ACC112 (cell line): ENCODE measurements around the gene DKK3.

ENCODE experiments used
- H2AFZ ChIP-seq: fragments of 200-600 bp; sonication (generic); one replicate; pipeline ENCODE4 v1.6.0; 2017; ENCODE audit warnings: antibody characterized with exemption, low read length; ENCODE audit not compliant: unreplicated experiment
- H3K27ac ChIP-seq: fragments of 200-600 bp; sonication (generic); 2 replicates; pipeline ENCODE4 v1.5.1; 2014; ENCODE audit warnings: low read depth, mild to moderate bottlenecking, antibody characterized with exemption, low read length, moderate library complexity
- H3K27me3 ChIP-seq: fragments of 200-600 bp; sonication (generic); 2 replicates; pipeline ENCODE4 v1.6.1; 2014; ENCODE audit warnings: mild to moderate bottlenecking, antibody characterized with exemption, low read length, moderate library complexity, mixed read lengths; ENCODE audit not compliant: insufficient read depth
- H3K36me3 ChIP-seq: fragments of 200-600 bp; sonication (generic); 2 replicates; pipeline ENCODE4 v1.6.1; 2016; ENCODE audit warnings: mild to moderate bottlenecking, antibody characterized with exemption, low read length, moderate library complexity, mixed read lengths; ENCODE audit not compliant: insufficient read depth
- H3K4me1 ChIP-seq: fragments of 200-600 bp; sonication (generic); one replicate; pipeline ENCODE4 v1.6.1; 2016; ENCODE audit warnings: low read length, mixed read lengths; ENCODE audit not compliant: insufficient read depth, unreplicated experiment, control insufficient read depth
- H3K4me3 ChIP-seq: fragments of 200-600 bp; sonication (generic); 2 replicates; pipeline ENCODE4 v1.5.1; 2014; ENCODE audit warnings: mild to moderate bottlenecking, low read depth, low read length
- H3K79me2 ChIP-seq: fragments of 200-600 bp; sonication (generic); one replicate; pipeline ENCODE4 v1.6.0; 2016; ENCODE audit warnings: low read length; ENCODE audit not compliant: control insufficient read depth, unreplicated experiment, insufficient read depth

The DKK3 gene

GRCh38 chr11:12029119-12029518, 20.7 kb upstream of the DKK3 start:
- Histone ChIP-seq H2AFZ (no peak overlapping the region), H3K79me2 (no peaks in the 10 kb centered on the region), H3K4me3 (no peak overlapping the region), H3K27ac (no peak overlapping the region), H3K27me3 (no peaks in the 10 kb centered on the region), H3K36me3 (no peaks in the 10 kb centered on the region), H3K4me1 (peaks cover 16% of the 10 kb centered on the region)

GRCh38 chr11:12028303-12028702, 19.9 kb upstream of the DKK3 start:
- Histone ChIP-seq H3K79me2 (no peaks in the 10 kb centered on the region), H3K27me3 (no peaks in the 10 kb centered on the region), H3K27ac (no peak overlapping the region), H3K4me3 (no peak overlapping the region), H2AFZ (peak overlapping the region; percentile 17), H3K4me1 (peaks cover 16% of the 10 kb centered on the region), H3K36me3 (no peaks in the 10 kb centered on the region)

GRCh38 chr11:12026331-12027211, 18.1 kb upstream of the DKK3 start:
- Histone ChIP-seq H3K4me1 (peaks cover 16% of the 10 kb centered on the region), H2AFZ (no peak overlapping the region), H3K27ac (no peak overlapping the region), H3K4me3 (no peak overlapping the region), H3K27me3 (no peaks in the 10 kb centered on the region), H3K79me2 (no peaks in the 10 kb centered on the region), H3K36me3 (no peaks in the 10 kb centered on the region)

- no peak overlapping the region for H3K4me3 ChIP-seq
- no peaks in the 10 kb centered on the region for H3K27me3 ChIP-seq
- H3K27ac ChIP-seq, result no peak overlapping the region
- no peaks in the 10 kb centered on the region for H3K36me3 ChIP-seq
- peaks cover 1% of the 10 kb centered on the region for H3K4me1 ChIP-seq
- no peak overlapping the region for H2AFZ ChIP-seq
- no peaks in the 10 kb centered on the region for H3K79me2 ChIP-seq
These were observed 16.0 kb upstream of the DKK3 start for GRCh38 chr11:12024254-12024926.

- Histone ChIP-seq H2AFZ (no peak overlapping the region), H3K79me2 (no peaks in the 10 kb centered on the region), H3K36me3 (no peaks in the 10 kb centered on the region), H3K4me1 (peaks cover 3% of the 10 kb centered on the region), H3K27ac (no peak overlapping the region), H3K4me3 (no peak overlapping the region), H3K27me3 (no peaks in the 10 kb centered on the region)
These were observed 14.6 kb upstream of the DKK3 start for GRCh38 chr11:12023015-12023414.

GRCh38 chr11:12020546-12020945, 12.1 kb upstream of the DKK3 start:
- Histone ChIP-seq H3K4me1 (peaks cover 18% of the 10 kb centered on the region), H2AFZ (no peak overlapping the region), H3K27ac (no peak overlapping the region), H3K36me3 (no peaks in the 10 kb centered on the region), H3K27me3 (no peaks in the 10 kb centered on the region), H3K79me2 (no peaks in the 10 kb centered on the region), H3K4me3 (no peak overlapping the region)

GRCh38 chr11:12019866-12020416, 11.5 kb upstream of the DKK3 start:
- Histone ChIP-seq H3K27ac (no peak overlapping the region), H3K4me3 (no peak overlapping the region), H2AFZ (no peak overlapping the region)

GRCh38 chr11:12019337-12019736, 10.9 kb upstream of the DKK3 start:
- no peaks in the 10 kb centered on the region for H3K36me3 ChIP-seq
- H3K27ac ChIP-seq, result no peak overlapping the region
- no peak overlapping the region for H3K4me3 ChIP-seq
- H3K79me2 ChIP-seq, result no peaks in the 10 kb centered on the region
- H3K4me1 ChIP-seq, result peaks cover 18% of the 10 kb centered on the region
- H2AFZ ChIP-seq, result no peak overlapping the region
- H3K27me3 ChIP-seq, result no peaks in the 10 kb centered on the region

More at GRCh38 chr11:12019866-12020416, 11.5 kb upstream of the DKK3 start:
- H3K27me3 ChIP-seq, result no peaks in the 10 kb centered on the region
- H3K36me3 ChIP-seq, result no peaks in the 10 kb centered on the region
- no peaks in the 10 kb centered on the region for H3K79me2 ChIP-seq
- H3K4me1 ChIP-seq, result peaks cover 18% of the 10 kb centered on the region

- Histone ChIP-seq H3K4me3 (peak overlapping the region; percentile 9; the same call in 1 of the 2 replicates), H3K4me1 (peaks cover 18% of the 10 kb centered on the region), H3K27me3 (no peaks in the 10 kb centered on the region), H2AFZ (no peak overlapping the region), H3K79me2 (no peaks in the 10 kb centered on the region), H3K27ac (peak overlapping the region; percentile 66), H3K36me3 (no peaks in the 10 kb centered on the region)
These were observed 9.5 kb upstream of the DKK3 start for GRCh38 chr11:12017865-12018453.

GRCh38 chr11:12017243-12017678, 8.8 kb upstream of the DKK3 start:
- no peaks in the 10 kb centered on the region for H3K27me3 ChIP-seq

More at GRCh38 chr11:12017243-12017678, 8.8 kb upstream of the DKK3 start:
- Histone ChIP-seq H3K79me2 (no peaks in the 10 kb centered on the region), H2AFZ (peak overlapping the region; percentile 11), H3K4me1 (peaks cover 18% of the 10 kb centered on the region), H3K4me3 (peak overlapping the region; percentile 9; the same call in 1 of the 2 replicates), H3K27ac (peak overlapping the region; percentile 66), H3K36me3 (no peaks in the 10 kb centered on the region)
